Prostate gland (tissue), 2 donors: ENCODE results near the gene POU6F2. TPM values are rescaled to one million over a fixed set of nuclear protein-coding genes. Genes with fewer than 3 reads are reported as not detected.

Source experiments
- DNase-seq: peaks from one replicate; pipeline ENCODE4 v3.0.0-alpha.2; 2019; ENCODE audit warnings: low spot score
- H3K27ac ChIP-seq, 2 donors: fragments of 200-600 bp; sonication (generic); 2 replicates each; pipeline ENCODE4 v1.5.1; 2017 to 2019
- H3K27me3 ChIP-seq: fragments of 200-600 bp; sonication (generic); replicated peaks from 2 replicates; pipeline ENCODE4 v1.5.1; 2019; ENCODE audit not compliant: insufficient read depth
- H3K36me3 ChIP-seq, 2 donors: fragments of 200-600 bp; sonication (generic); 1 replicate in 1 of 2; 2 replicates in 1 of 2; pipeline versions ENCODE4 v1.5.1 to v1.8.1; 2017 to 2019
- H3K4me1 ChIP-seq: fragments of 200-600 bp; sonication (generic); replicated peaks from 2 replicates; pipeline ENCODE4 v1.5.1; 2019
- H3K4me3 ChIP-seq, 2 donors: fragments of 200-600 bp; sonication (generic); 2 replicates each; pipeline ENCODE4 v1.5.1; 2017 to 2019
- H3K9me3 ChIP-seq: fragments of 200-600 bp; sonication (generic); 2 replicates; pipeline ENCODE4 v1.5.1; 2017
- CTCF ChIP-seq, 4 experiments: fragments of 200-600 bp in 2 of 4; fragments of 450-650 bp in 2 of 4; sonication (generic) in 2 of 4; IDR thresholded peaks; 1 replicate in 3 of 4; 2 replicates in 1 of 4; pipeline ENCODE4 v1.5.1; 2016 to 2019; ENCODE audit warnings: antibody characterized with exemption in 4 of 4, mild to moderate bottlenecking in 2 of 4, moderate library complexity in 2 of 4
- POLR2A ChIP-seq: fragments of 450-650 bp; IDR thresholded peaks from one replicate; pipeline ENCODE4 v1.6.1; 2016; ENCODE audit warnings: antibody characterized with exemption, mild to moderate bottlenecking
- POLR2AphosphoS5 ChIP-seq: sonication (generic); formaldehyde crosslinking; IDR thresholded peaks from one replicate; pipeline ENCODE4 v1.6.1; 2017; ENCODE audit warnings: antibody characterized with exemption
- WGBS: methylation state at CpG from one replicate; pipeline ENCODE4 v1.1.5; 2018; 5-methylcytosine and 5-hydroxymethylcytosine counted together
- intact Hi-C: fragments of 100-400 bp; cut with DNase I; formaldehyde crosslinking; loops from one replicate; pipeline ENCODE4 v1.14.2; 2022
- small RNA-seq, 2 donors: library from RNA; depleted of rRNA; stranded (forward); fragments of <200 nt; gene quantifications; one replicate each; pipeline ENCODE3, GENCODE V24; 2016
- total RNA-seq, 2 donors: library from RNA; depleted of rRNA; stranded (reverse); fragments of >200 nt; gene quantifications; one replicate each; pipeline ENCODE4 v1.1.0, GENCODE V29; 2016

Gene POU6F2
- total RNA-seq, 2 donors from 2014 or later: 2.4 TPM; not detected in 1

DNA sequence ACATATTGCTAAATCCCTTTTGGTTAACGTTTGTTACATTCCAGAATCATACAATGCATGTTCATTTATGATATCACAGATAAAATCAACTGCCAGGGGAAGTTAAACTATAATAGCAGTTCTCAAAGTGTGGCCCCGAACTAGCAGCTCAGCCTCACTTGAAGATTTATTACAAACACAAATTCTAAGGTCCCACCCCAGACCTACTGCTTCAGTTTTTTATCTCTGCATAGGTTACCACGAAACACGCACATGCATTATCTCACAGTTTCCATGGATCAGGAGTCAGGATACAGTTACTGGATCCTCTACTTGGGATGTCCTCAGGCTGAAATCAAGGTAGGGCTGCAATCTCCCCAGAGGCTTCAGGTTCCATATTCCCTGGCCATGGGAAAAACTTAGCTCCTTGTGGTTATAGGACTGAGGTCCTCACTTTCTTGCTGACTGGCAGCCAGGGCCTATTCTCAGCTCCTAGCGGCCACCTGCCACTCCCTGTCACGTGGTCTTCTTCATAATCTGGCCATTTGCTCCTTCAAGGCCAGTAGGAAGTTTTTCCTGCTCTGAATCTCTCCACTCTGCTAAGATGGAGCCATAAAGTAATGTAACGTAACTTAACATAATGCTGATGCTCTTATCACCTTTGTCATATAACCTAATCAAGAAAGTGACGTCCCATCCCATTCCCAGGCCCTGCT, 538.0 kb downstream of the POU6F2 start:
- DNase-seq: no peak
- no peak overlapping the region for H3K27ac ChIP-seq
- 80% methylated on average over 8 of the region's 8 CpGs for WGBS
- TF ChIP-seq CTCF (IDR thresholded peaks at IDR 0.05) (no peak), POLR2AphosphoS5 (no peak), POLR2A (no peak)
- no peaks in the 10 kb centered on the region for H3K27me3 ChIP-seq
- no peaks in the 10 kb centered on the region for H3K4me1 ChIP-seq
- H3K4me3 ChIP-seq: no peak overlapping the region
- H3K9me3 ChIP-seq: no peaks in the 10 kb centered on the region
- intact Hi-C loops: loop anchor here (5.0 kb wide), 1 partner anchor 1118 kb away; no protein-coding TSS in a partner anchor
- no peaks in the 10 kb centered on the region for H3K36me3 ChIP-seq

- no peaks in the 10 kb centered on the region for H3K27me3 ChIP-seq
- no peaks in the 10 kb centered on the region for H3K4me1 ChIP-seq
- H3K9me3 ChIP-seq: no peaks in the 10 kb centered on the region
- no peak overlapping the region for H3K4me3 ChIP-seq
- TF ChIP-seq POLR2AphosphoS5 (no peak), POLR2A (no peak), CTCF (IDR thresholded peaks at IDR 0.05) (no peak)
- no peaks in the 10 kb centered on the region for H3K36me3 ChIP-seq
- no peak for DNase-seq
- intact Hi-C loops: loop anchor here (5.0 kb wide), 1 partner anchor 1119 kb away; no protein-coding TSS in a partner anchor
- H3K27ac ChIP-seq: no peak overlapping the region
- WGBS: 64% methylated on average over 7 of the region's 7 CpGs
Measured at GRCh38 chr7:39516498-39516897, 538.8 kb downstream of the POU6F2 start.

GRCh38 chr7:39517240-39517639, 539.5 kb downstream of the POU6F2 start:
- no peak for TF ChIP-seq POLR2A
- TF ChIP-seq CTCF (IDR thresholded peaks at IDR 0.05): no peak
- no peak for TF ChIP-seq POLR2AphosphoS5
- Histone ChIP-seq H3K27ac (no peak overlapping the region), H3K9me3 (no peaks in the 10 kb centered on the region), H3K4me3 (no peak overlapping the region), H3K27me3 (no peaks in the 10 kb centered on the region), H3K36me3 (no peaks in the 10 kb centered on the region), H3K4me1 (no peaks in the 10 kb centered on the region)
- intact Hi-C loops: loop anchor here (5.0 kb wide), 1 partner anchor 1120 kb away; no protein-coding TSS in a partner anchor
- DNase-seq: no peak
- WGBS: 46% methylated on average over 3 of the region's 3 CpGs

Small RNA genes within 50 kb of the gene (small RNA-seq; reads per million reads assigned to genes)
- gene SNORA20B: 1.1 to 2.5 reads per million in 2 donors

Other genes starting within 250 kb of the POU6F2 start
- gene VPS41, start 68.7 kb upstream of the POU6F2 start, total RNA-seq: 10 to 100 TPM; 30.8 to 39.7 TPM